GM18505 (cell line): Measurements from ENCODE around the gene PSMC3IP.
"Not testable (repeated sequence)": the region's sequence is repeated elsewhere in the genome, so short reads cannot be mapped to it uniquely, and the experiment has no call there.

ENCODE experiments used
- ATAC-seq: cut with Tn5 transposase; IDR thresholded peaks from one replicate; pipeline ENCODE4 v1.9.1; 2021; ENCODE audit not compliant: unreplicated experiment
- POLR2A ChIP-seq: IDR thresholded peaks from 4 replicates; pipeline ENCODE4 v1.6.1; 2011; ENCODE audit warnings: borderline replicate concordance; ENCODE audit not compliant: insufficient read depth, insufficient read length; ENCODE audit errors: extremely low read depth

PSMC3IP gene

GRCh38 chr17:42562388-42563142 lies 15.0 kb downstream of the PSMC3IP start:
- ATAC-seq: no peak
- no peak for TF ChIP-seq POLR2A

DNA sequence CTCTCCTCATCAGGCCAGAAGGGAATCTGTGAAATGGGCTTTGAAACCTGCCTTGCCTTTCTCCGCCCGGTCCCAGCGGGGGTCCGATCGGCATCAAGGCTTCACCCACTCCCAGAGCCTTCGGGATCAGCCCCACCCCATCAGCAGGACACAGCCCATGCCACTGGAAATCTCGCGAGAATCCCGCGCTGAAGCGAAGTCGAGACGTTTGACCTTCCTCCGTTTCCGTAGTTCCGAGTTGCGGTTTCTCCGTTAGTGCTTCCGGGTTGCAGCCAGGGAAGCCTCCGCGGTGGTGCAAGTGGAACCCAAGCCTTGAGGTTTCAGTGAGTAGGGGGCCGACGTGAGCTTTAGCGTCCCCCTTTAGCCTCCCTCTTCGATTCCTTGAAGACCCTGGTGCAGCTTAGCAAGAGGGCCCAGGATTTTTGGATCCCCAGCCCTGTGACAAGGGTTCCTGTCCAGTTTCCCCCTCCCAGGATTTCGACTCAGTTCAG lies 15.6 kb downstream of the PSMC3IP start, which contains the start of gene COASY:
Gene COASY, plus strand, starts transcription at position 252 of the 491 bp plus-strand sequence. CDS start 475 bp downstream, outside the sequence.
- peak; percentile 81 for TF ChIP-seq POLR2A
- ATAC-seq: peak; percentile 43

GRCh38 chr17:42560246-42560645 lies 17.3 kb downstream of the PSMC3IP start:
- TF ChIP-seq POLR2A: no peak
- no peak for ATAC-seq

- no peak for ATAC-seq
- TF ChIP-seq POLR2A: no peak
Observed at GRCh38 chr17:42559075-42559474, 18.5 kb downstream of the PSMC3IP start.

DNA sequence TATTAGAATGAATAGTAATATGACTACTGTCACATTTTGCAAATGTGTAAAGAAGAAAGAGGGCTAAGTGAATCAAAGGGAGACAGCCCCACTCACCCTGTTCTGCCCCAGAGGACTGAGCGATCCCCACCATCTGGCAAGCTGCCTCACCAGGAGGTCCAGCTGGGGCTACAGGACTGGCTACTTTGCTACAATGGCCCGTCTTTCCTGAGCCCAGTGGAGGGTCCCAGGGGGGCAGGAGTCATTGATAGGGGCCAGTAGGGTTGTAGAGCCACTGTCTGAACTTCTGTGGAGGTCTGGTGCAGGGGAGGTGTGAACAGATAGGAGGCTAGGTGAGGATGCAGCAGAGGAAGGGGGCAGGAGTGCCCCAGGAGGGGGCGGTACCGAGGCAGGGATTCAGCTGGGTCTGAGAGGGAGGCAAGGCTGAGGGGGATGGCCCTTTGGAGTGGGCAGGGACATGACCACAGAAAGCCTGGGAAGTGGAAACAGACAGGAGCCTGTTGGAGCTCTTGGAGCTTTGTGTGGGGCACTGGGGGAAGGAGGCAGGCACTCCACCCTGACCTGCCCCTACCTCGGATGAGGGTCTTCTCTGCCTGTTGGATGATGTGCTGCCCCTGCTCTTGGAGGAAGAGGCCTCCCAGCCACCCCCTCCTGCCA lies 21.4 kb downstream of the PSMC3IP start:
- ATAC-seq: not testable (repeated sequence)

GRCh38 chr17:42555122-42555622 lies 22.4 kb downstream of the PSMC3IP start:
- ATAC-seq: no peak

DNA sequence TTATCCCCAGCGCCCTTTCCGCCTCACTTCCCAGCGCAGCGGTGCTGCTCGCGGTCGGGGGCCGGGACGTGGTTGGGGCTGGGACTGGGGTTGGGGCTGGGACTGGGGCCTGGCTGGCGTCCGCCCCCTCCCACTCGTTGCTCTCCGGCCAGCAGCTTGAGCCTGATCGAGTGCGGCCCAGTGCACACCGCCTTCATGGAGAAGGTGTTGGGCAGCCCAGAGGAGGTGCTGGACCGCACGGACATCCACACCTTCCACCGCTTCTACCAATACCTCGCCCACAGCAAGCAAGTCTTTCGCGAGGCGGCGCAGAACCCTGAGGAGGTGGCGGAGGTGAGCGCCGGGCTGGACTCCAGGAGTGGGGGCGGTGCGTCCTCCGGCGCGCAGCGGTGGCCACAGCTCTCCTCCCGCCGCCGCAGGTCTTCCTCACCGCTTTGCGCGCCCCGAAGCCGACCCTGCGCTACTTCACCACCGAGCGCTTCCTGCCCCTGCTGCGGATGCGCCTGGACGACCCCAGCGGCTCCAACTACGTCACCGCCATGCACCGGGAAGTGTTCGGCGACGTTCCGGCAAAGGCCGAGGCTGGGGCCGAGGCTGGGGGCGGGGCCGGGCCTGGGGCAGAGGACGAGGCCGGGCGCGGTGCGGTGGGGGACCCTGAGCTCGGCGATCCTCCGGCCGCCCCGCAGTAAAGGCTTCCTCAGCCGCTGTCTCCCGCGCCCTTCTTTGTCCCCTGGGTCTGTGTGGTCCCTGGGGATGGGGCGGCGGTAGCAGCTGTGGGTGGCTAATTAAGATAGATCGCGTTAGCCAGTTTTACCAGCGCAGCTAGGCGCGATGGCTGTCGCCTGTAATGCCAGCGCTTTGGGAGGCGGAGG lies 23.0 kb downstream of the PSMC3IP start:
- peak; percentile 72 for ATAC-seq
- TF ChIP-seq POLR2A: peak; percentile 84

More at GRCh38 chr17:42555122-42555622, 22.4 kb downstream of the PSMC3IP start:
- TF ChIP-seq POLR2A: no peak

DNA sequence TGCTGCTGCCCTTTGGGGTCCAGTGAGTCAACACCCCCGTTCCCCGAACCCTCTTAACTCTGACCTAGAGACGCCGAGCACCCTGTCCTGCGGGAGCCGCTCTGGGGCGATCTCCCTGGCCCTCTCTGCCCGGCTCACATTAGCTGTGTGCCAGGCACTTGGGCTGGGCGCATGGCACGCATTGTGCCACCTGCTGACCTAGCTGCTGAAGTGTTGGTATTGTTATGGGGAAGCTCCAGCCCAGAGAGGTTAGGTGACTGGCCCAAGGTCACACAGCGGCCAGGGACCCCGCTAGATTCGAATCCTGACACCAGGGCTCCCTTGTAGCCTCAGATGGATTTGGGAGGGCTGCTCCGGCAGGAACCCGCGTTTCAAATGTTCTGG lies 23.7 kb downstream of the PSMC3IP start:
- ATAC-seq: no peak
- TF ChIP-seq POLR2A: no peak

GRCh38 chr17:42553161-42553818 lies 24.2 kb downstream of the PSMC3IP start:
- TF ChIP-seq POLR2A: no peak
- no peak for ATAC-seq

- not testable (repeated sequence) for ATAC-seq
Observed at GRCh38 chr17:42552736-42553135, 24.8 kb downstream of the PSMC3IP start, which contains the start of gene HSD17B1. TSS of gene HSD17B1 (plus strand) at chr17:42552923. CDS start at chr17:42552934, 11 bp downstream.

GRCh38 chr17:42548993-42549755 lies 28.4 kb downstream of the PSMC3IP start:
- no peak for ATAC-seq
- no peak for TF ChIP-seq POLR2A
